HepG2 (cell line): ENCODE results near the gene ANKRD11. TPM values are rescaled to one million over a fixed set of nuclear protein-coding genes. Genes with fewer than 3 reads are reported as not detected.

Source experiments
- BRD4 ChIP-seq: sonication (generic); formaldehyde crosslinking; IDR thresholded peaks from 2 replicates; pipeline ENCODE4 v1.4.0; 2020; ENCODE audit warnings: missing genetic modification reagents
- CENPX ChIP-seq: sonication (generic); formaldehyde crosslinking; IDR thresholded peaks from 2 replicates; pipeline ENCODE4 v1.9.0; 2021; ENCODE audit warnings: mild to moderate bottlenecking, missing genetic modification reagents, moderate library complexity
- ELF3 ChIP-seq: IDR thresholded peaks from 2 replicates; pipeline ENCODE4 v1.6.1; 2016; ENCODE audit warnings: missing genetic modification reagents, missing compliant biosample characterization
- HOXD1 ChIP-seq: sonication (generic); formaldehyde crosslinking; IDR thresholded peaks from 2 replicates; pipeline ENCODE4 v1.5.0; 2020; ENCODE audit warnings: missing genetic modification reagents
- NFIC ChIP-seq: IDR thresholded peaks from 2 replicates; pipeline ENCODE4 v1.6.1; 2012; ENCODE audit warnings: mild to moderate bottlenecking, low read length, inconsistent platforms
- PHF21A ChIP-seq: sonication (generic); formaldehyde crosslinking; IDR thresholded peaks from 2 replicates; pipeline ENCODE4 v1.5.0; 2020; ENCODE audit warnings: mild to moderate bottlenecking, missing genetic modification reagents
- STAG1 ChIP-seq: sonication (generic); formaldehyde crosslinking; IDR thresholded peaks from 2 replicates; pipeline ENCODE4 v1.4.0; 2020; ENCODE audit warnings: missing genetic modification reagents
- ZFX ChIP-seq: sonication (generic); formaldehyde crosslinking; IDR thresholded peaks from 2 replicates; pipeline ENCODE4 v1.4.0; 2020; ENCODE audit warnings: mild to moderate bottlenecking, low read depth, missing genetic modification reagents, moderate library complexity
- ZNF326 ChIP-seq: sonication (generic); formaldehyde crosslinking; IDR thresholded peaks from 2 replicates; pipeline ENCODE4 v1.4.0; 2020; ENCODE audit warnings: missing genetic modification reagents, borderline replicate concordance
- ZNF335 ChIP-seq: sonication (generic); formaldehyde crosslinking; IDR thresholded peaks from 2 replicates; pipeline ENCODE4 v1.4.0; 2020; ENCODE audit warnings: missing genetic modification reagents
- polyA plus RNA-seq, 8 experiments: library from polyadenylated mRNA; depleted of rRNA in 3 of 8; stranded (reverse) in 7 of 8; unstranded in 1 of 8; fragments of >200 nt; fragmentation: Illumina TruSeq in 4 of 8; extraction: Trizol in 4 of 8; gene quantifications; 2 replicates each; pipeline versions ENCODE4 v1.2.1 to v1.2.3, GENCODE V29; 2011 to 2016; ENCODE audit warnings: low read depth in 4 of 8, missing spikeins in 1 of 8, mixed read lengths in 1 of 8; ENCODE audit not compliant: insufficient read depth in 1 of 8
- total RNA-seq, 5 experiments: library from RNA; depleted of rRNA; stranded (reverse); fragments of >200 nt; fragmentation: Illumina TruSeq; extraction: Trizol; gene quantifications; 2 replicates each; pipeline ENCODE4 v1.2.3, GENCODE V29; 2016; ENCODE audit warnings: low read depth in 1 of 5
- TF ChIP-seq, protein P1 (sequence below): IDR thresholded peaks from 2 replicates; pipeline ENCODE4 v1.6.1; 2016; ENCODE audit warnings: mild to moderate bottlenecking, missing biosample characterization, missing genetic modification reagents
- TF ChIP-seq, protein P2 (sequence below): sonication (generic); formaldehyde crosslinking; IDR thresholded peaks from 2 replicates; pipeline ENCODE4 v1.5.1; 2020; ENCODE audit warnings: missing genetic modification reagents, mild to moderate bottlenecking, borderline replicate concordance
- TF ChIP-seq, protein P3 (sequence below): sonication (generic); formaldehyde crosslinking; IDR thresholded peaks from 2 replicates; pipeline ENCODE4 v1.5.1; 2020; ENCODE audit warnings: mild to moderate bottlenecking, missing genetic modification reagents, moderate library complexity
- TF ChIP-seq, protein P4 (sequence below): sonication (generic); formaldehyde crosslinking; IDR thresholded peaks from 2 replicates; pipeline ENCODE4 v1.8.1; 2023; ENCODE audit warnings: mild to moderate bottlenecking, missing genetic modification reagents, borderline replicate concordance
- TF ChIP-seq, protein P5 (sequence below): sonication (generic); formaldehyde crosslinking; conservative IDR thresholded peaks from 2 replicates; pipeline ENCODE4 v1.8.1; 2023; ENCODE audit warnings: missing genetic modification reagents
- TF ChIP-seq, protein P6 (sequence below): sonication (generic); formaldehyde crosslinking; IDR thresholded peaks from 2 replicates; pipeline ENCODE4 v1.4.0; 2020; ENCODE audit warnings: missing genetic modification reagents

Gene ANKRD11
- total and polyA plus RNA-seq, 2 of the 13 experiments (the other 11 are each of a cell fraction or from before 2014, with no cell fraction given): 21.4 to 38.4 TPM

DNA sequence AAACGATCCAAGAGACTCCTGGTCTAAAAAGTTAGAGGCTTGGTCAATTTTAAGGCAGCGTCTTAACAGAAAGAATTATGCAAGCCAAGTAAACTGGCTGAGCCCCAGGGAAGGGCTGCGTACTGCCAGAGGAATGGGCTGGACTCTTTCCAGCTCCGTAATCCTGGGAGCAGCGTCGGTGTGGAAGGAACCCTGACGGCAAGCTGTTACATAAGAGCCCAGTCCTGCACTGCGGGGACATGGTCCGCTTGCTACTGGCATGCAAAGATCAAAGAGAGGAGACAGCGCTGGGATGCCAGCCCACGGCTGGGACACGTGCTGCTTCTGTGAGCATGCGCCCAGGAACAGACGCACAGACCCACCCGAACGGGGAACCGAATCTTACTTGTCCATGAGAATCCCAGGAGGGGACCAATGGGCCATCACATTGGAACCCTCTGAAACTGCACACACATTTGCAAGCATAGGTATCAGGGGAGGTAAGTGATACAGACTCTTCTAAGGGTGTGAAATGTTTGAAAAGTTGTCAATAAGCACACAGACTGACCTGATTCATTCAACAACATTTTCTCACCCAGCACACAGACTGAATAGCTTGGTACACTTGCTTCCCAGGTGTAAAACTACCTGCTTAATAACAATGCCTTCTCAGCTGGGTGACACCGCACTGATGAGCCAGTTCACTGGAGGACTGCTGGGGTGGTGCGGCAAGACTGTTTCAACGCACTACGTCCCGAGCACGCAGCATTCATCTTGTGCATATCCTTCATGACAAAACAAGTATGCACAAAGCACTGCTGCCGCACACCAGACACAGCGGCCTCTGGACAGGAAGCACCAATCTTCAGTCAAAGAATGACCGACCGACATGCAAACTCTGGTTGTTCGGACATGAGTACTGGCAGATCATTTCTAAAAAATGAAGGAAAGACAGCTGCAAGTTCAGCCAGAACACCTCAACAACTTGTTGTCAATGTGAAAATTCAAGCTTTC lies 94.9 kb downstream of the ANKRD11 start (continued):
- TF ChIP-seq BRD4 (CRISPR knock-in tag) (no peak), CENPX (CRISPR knock-in tag) (no peak), ELF3 (CRISPR knock-in tag) (peak; percentile 96), PHF21A (peak; percentile 99), NFIC (peak; percentile 85), ZNF326 (CRISPR knock-in tag) (peak; percentile 66; the same call in 1 of the 2 replicates), HOXD1 (CRISPR knock-in tag) (peak; percentile 68), ZFX (CRISPR knock-in tag) (peak; percentile 73; the same call in 1 of the 2 replicates), ZNF335 (CRISPR knock-in tag) (peak; percentile 89), STAG1 (peak; percentile 53)
- TF ChIP-seq, protein P1, sequence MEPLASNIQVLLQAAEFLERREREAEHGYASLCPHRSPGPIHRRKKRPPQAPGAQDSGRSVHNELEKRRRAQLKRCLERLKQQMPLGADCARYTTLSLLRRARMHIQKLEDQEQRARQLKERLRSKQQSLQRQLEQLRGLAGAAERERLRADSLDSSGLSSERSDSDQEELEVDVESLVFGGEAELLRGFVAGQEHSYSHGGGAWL (CRISPR knock-in tag): peak; percentile 87; the same call in 1 of the 2 replicates
- TF ChIP-seq, protein P2, sequence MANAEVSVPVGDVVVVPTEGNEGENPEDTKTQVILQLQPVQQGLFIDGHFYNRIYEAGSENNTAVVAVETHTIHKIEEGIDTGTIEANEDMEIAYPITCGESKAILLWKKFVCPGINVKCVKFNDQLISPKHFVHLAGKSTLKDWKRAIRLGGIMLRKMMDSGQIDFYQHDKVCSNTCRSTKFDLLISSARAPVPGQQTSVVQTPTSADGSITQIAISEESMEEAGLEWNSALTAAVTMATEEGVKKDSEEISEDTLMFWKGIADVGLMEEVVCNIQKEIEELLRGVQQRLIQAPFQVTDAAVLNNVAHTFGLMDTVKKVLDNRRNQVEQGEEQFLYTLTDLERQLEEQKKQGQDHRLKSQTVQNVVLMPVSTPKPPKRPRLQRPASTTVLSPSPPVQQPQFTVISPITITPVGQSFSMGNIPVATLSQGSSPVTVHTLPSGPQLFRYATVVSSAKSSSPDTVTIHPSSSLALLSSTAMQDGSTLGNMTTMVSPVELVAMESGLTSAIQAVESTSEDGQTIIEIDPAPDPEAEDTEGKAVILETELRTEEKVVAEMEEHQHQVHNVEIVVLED (CRISPR knock-in tag): peak; percentile 87; the same call in 1 of the 2 replicates
- TF ChIP-seq, protein P3, sequence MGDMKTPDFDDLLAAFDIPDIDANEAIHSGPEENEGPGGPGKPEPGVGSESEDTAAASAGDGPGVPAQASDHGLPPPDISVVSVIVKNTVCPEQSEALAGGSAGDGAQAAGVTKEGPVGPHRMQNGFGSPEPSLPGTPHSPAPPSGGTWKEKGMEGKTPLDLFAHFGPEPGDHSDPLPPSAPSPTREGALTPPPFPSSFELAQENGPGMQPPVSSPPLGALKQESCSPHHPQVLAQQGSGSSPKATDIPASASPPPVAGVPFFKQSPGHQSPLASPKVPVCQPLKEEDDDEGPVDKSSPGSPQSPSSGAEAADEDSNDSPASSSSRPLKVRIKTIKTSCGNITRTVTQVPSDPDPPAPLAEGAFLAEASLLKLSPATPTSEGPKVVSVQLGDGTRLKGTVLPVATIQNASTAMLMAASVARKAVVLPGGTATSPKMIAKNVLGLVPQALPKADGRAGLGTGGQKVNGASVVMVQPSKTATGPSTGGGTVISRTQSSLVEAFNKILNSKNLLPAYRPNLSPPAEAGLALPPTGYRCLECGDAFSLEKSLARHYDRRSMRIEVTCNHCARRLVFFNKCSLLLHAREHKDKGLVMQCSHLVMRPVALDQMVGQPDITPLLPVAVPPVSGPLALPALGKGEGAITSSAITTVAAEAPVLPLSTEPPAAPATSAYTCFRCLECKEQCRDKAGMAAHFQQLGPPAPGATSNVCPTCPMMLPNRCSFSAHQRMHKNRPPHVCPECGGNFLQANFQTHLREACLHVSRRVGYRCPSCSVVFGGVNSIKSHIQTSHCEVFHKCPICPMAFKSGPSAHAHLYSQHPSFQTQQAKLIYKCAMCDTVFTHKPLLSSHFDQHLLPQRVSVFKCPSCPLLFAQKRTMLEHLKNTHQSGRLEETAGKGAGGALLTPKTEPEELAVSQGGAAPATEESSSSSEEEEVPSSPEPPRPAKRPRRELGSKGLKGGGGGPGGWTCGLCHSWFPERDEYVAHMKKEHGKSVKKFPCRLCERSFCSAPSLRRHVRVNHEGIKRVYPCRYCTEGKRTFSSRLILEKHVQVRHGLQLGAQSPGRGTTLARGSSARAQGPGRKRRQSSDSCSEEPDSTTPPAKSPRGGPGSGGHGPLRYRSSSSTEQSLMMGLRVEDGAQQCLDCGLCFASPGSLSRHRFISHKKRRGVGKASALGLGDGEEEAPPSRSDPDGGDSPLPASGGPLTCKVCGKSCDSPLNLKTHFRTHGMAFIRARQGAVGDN (CRISPR knock-in tag): peak; percentile 100
- TF ChIP-seq, protein P4, sequence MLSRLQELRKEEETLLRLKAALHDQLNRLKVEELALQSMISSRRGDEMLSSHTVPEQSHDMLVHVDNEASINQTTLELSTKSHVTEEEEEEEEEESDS: peak; percentile 76; the same call in 1 of the 2 replicates
- TF ChIP-seq, protein P5, sequence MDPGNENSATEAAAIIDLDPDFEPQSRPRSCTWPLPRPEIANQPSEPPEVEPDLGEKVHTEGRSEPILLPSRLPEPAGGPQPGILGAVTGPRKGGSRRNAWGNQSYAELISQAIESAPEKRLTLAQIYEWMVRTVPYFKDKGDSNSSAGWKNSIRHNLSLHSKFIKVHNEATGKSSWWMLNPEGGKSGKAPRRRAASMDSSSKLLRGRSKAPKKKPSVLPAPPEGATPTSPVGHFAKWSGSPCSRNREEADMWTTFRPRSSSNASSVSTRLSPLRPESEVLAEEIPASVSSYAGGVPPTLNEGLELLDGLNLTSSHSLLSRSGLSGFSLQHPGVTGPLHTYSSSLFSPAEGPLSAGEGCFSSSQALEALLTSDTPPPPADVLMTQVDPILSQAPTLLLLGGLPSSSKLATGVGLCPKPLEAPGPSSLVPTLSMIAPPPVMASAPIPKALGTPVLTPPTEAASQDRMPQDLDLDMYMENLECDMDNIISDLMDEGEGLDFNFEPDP: no peak
- TF ChIP-seq, protein P6, sequence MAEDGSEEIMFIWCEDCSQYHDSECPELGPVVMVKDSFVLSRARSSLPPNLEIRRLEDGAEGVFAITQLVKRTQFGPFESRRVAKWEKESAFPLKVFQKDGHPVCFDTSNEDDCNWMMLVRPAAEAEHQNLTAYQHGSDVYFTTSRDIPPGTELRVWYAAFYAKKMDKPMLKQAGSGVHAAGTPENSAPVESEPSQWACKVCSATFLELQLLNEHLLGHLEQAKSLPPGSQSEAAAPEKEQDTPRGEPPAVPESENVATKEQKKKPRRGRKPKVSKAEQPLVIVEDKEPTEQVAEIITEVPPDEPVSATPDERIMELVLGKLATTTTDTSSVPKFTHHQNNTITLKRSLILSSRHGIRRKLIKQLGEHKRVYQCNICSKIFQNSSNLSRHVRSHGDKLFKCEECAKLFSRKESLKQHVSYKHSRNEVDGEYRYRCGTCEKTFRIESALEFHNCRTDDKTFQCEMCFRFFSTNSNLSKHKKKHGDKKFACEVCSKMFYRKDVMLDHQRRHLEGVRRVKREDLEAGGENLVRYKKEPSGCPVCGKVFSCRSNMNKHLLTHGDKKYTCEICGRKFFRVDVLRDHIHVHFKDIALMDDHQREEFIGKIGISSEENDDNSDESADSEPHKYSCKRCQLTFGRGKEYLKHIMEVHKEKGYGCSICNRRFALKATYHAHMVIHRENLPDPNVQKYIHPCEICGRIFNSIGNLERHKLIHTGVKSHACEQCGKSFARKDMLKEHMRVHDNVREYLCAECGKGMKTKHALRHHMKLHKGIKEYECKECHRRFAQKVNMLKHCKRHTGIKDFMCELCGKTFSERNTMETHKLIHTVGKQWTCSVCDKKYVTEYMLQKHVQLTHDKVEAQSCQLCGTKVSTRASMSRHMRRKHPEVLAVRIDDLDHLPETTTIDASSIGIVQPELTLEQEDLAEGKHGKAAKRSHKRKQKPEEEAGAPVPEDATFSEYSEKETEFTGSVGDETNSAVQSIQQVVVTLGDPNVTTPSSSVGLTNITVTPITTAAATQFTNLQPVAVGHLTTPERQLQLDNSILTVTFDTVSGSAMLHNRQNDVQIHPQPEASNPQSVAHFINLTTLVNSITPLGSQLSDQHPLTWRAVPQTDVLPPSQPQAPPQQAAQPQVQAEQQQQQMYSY (CRISPR knock-in tag): peak; percentile 77; the same call in 1 of the 2 replicates
